ENCODE data around the gene ADAM23.

- TF ChIP-seq CTCF (conservative IDR thresholded peaks at IDR 0.05; ENCODE audit: low read depth in 2 of 2): no peak
- no peak for TF ChIP-seq POLR2AphosphoS5 (IDR thresholded peaks at IDR 0.05; ENCODE audit: low read depth)
- no peak for TF ChIP-seq EZH2phosphoT487 (IDR thresholded peaks at IDR 0.05; ENCODE audit: unreplicated experiment)
These were observed 105.1 kb downstream of the ADAM23 start for GRCh38 chr2:206548383-206548782.

Measured in GM23338 (cell line).